Measurements from ENCODE around the gene PPM1G. TPM values are rescaled to one million over a fixed set of nuclear protein-coding genes. Genes with fewer than 3 reads are reported as not detected.

Gene PPM1G
- total RNA-seq, 1 experiment from 2014 or later: 140 TPM

GRCh38 chr2:27451095-27451494, 41.7 kb upstream of the PPM1G start:
- Histone ChIP-seq H3K4me3 (replicated peaks in 1 of 2; ENCODE audit: low read depth in 1 of 2, low read length in 2 of 2) (no peak overlapping the region), H2AFZ (ENCODE audit: low read depth, low read length, poor library complexity, severe bottlenecking) (no peak overlapping the region), H3K4me2 (ENCODE audit: low read length) (no peak overlapping the region), H4K20me1 (ENCODE audit: insufficient read depth) (no peaks in the 10 kb centered on the region), H3K4me1 (ENCODE audit: control insufficient read depth in 1 of 2, insufficient read depth in 2 of 2, low read length in 2 of 2) (peaks cover 0 to under 1% of the 10 kb centered on the region in 2 experiments; a peak in 1 of 4 replicates), H3K36me3 (ENCODE audit: control insufficient read depth in 1 of 2, insufficient read depth in 2 of 2, low read length in 2 of 2) (no peaks in the 10 kb centered on the region), H3K9me3 (ENCODE audit: control insufficient read depth in 1 of 2, insufficient read depth in 1 of 2, low read depth in 1 of 2, low read length in 2 of 2) (no peaks in the 10 kb centered on the region), H3K9ac (ENCODE audit: low read length) (no peak overlapping the region), H3K27ac (ENCODE audit: low read depth, low read length) (no peak overlapping the region), H3K79me2 (ENCODE audit: insufficient read depth, low read length) (no peaks in the 10 kb centered on the region), H3K9me2 (ENCODE audit: insufficient read depth) (no peaks in the 10 kb centered on the region), H3K27me3 (ENCODE audit: insufficient read depth, low read length) (no peaks in the 10 kb centered on the region)
- CTCF ChIA-PET: no interaction called here
- TF ChIP-seq SP1 (IDR thresholded peaks at IDR 0.05; ENCODE audit: low read depth): no peak
- TF ChIP-seq, protein P1, sequence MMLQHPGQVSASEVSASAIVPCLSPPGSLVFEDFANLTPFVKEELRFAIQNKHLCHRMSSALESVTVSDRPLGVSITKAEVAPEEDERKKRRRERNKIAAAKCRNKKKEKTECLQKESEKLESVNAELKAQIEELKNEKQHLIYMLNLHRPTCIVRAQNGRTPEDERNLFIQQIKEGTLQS (IDR thresholded peaks at IDR 0.05): no peak
- no peak for TF ChIP-seq ZNF274 (IDR thresholded peaks at IDR 0.05; ENCODE audit: low read depth, low read length)
- TF ChIP-seq ZFX (IDR thresholded peaks at IDR 0.05): no peak
- no peak for TF ChIP-seq JUND (IDR thresholded peaks at IDR 0.05)
- no peak for TF ChIP-seq POLR2A (IDR thresholded peaks at IDR 0.05; ENCODE audit: borderline replicate concordance, extremely low read depth, insufficient read depth, insufficient read length)
- no peak for TF ChIP-seq CTCF (IDR thresholded peaks at IDR 0.05 in 2 of 3, conservative IDR thresholded peaks at IDR 0.05 in 1 of 3; ENCODE audit: borderline replicate concordance in 1 of 3, insufficient read depth in 1 of 3, low read depth in 2 of 3, low read length in 2 of 3)
- no peak for TF ChIP-seq EGR1 (IDR thresholded peaks at IDR 0.05; ENCODE audit: low read depth)
- TF ChIP-seq RAD21 (IDR thresholded peaks at IDR 0.05; ENCODE audit: low read depth): no peak
- TF ChIP-seq CBX3 (IDR thresholded peaks at IDR 0.05; ENCODE audit: low read depth): no peak
- TF ChIP-seq SIN3A (IDR thresholded peaks at IDR 0.05; ENCODE audit: low read depth): no peak
- no peak for TF ChIP-seq EZH2 (IDR thresholded peaks at IDR 0.05)
- TF ChIP-seq SRF (IDR thresholded peaks at IDR 0.05; ENCODE audit: low read depth): no peak
- POLR2A ChIA-PET: no interaction called here
- intact Hi-C loops (cut with micrococcal nuclease): no loop called here
- DNase-seq (ENCODE audit: low read depth, low spot score) (no peak), ATAC-seq (no peak)
- RAD21 ChIA-PET (ENCODE audit: low non-redundant PET in 1 of 2, low total read pairs in 2 of 2, uncharacterized antibody in 2 of 2, unreplicated experiment in 2 of 2): no interaction called here
- no TSS peak for BruUV-seq (replicated peaks)

Data from HCT116 (cell line).